Measurements from ENCODE around the gene PBXIP1.

PBXIP1 gene

DNA sequence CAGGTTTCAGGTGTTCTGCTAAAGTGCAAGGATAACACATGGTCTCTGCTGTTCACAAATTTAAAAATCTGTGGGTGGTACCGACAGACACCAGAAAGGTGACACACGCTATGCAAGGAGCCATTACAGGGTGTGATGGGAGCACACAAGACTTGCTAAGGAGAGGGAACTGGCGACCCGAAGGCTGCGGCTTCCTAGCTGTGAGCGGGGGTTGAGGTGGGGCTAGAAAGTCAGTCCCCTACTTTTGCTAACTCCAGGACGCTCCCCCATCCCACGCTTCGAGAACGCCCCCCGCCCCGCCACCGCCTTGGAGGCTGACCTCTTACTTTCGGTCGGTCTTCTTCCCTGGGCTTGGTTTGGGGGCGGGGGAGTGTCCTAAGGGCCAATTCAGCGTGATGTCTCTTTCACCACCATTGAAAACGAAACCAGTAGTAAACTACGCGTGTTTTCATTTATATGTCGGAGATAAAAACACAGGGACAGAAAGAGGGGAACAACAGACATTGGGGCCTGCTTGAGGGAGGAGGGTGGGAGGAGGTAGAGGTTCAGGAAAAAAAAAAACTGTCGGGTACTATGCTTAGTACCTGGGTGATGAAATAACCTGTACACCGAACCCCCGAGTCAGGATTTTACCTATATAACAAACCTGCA lies 19.6 kb upstream of the PBXIP1 start:
- in situ Hi-C loops (cut with HindIII; ENCODE audit: low pct_ligation_motif_present, low pct_unique_long_range_greater_than_20kb, low sequenced_read_pairs), result no loop called here
- DNase-seq, result peak; percentile 75

GRCh38 chr1:154974808-154975408 lies 19.0 kb upstream of the PBXIP1 start:
- DNase-seq, result peak; percentile 97
- in situ Hi-C loops (cut with HindIII; ENCODE audit: low pct_ligation_motif_present, low pct_unique_long_range_greater_than_20kb, low sequenced_read_pairs), result no loop called here

GRCh38 chr1:154974102-154974807 lies 18.4 kb upstream of the PBXIP1 start, which contains the start of gene CKS1B:
TSS of gene CKS1B (plus strand) at chr1:154974681. CDS start at chr1:154974746, 65 bp downstream.
- in situ Hi-C loops (cut with HindIII; ENCODE audit: low pct_ligation_motif_present, low pct_unique_long_range_greater_than_20kb, low sequenced_read_pairs), result no loop called here
- peak; percentile 100 for DNase-seq

DNA sequence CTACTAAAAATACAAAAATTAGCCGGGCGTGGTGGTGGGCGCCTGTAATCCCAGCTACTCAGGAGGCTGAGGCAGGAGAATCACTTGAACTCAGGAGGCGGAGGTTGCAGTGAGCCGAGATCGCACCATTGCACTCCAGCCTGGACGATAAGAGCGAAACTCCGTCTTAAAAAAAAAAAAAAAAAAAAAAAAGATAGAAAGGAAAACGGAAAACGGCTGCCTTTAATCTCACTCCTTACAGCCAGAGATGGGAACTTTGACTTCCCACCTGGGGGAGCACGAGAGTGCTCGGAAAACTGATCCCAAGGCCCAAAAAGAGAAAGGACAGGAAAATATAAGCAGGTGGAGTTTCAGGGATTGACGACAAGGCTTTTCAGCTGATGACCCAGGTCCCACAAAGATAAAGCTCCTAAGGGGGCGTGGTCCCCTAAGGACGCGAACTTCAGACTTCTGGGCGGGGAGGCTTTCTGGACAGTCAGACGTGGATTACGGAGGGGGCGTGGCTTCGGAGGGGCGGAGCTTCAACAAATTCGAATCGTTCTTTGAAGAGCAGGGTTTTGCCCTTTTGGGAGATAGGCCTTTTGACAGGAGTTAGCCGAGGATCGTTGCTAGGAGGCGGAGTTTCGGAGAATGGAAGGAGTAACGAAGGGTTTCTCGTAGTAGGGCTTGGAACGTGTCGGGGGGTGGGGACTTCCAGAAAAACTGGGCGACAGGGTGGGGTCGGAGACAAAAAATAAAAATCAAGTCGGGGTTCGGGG lies 17.6 kb upstream of the PBXIP1 start:
- in situ Hi-C loops (cut with HindIII; ENCODE audit: low pct_ligation_motif_present, low pct_unique_long_range_greater_than_20kb, low sequenced_read_pairs), result no loop called here
- DNase-seq, result peak; percentile 99

DNA sequence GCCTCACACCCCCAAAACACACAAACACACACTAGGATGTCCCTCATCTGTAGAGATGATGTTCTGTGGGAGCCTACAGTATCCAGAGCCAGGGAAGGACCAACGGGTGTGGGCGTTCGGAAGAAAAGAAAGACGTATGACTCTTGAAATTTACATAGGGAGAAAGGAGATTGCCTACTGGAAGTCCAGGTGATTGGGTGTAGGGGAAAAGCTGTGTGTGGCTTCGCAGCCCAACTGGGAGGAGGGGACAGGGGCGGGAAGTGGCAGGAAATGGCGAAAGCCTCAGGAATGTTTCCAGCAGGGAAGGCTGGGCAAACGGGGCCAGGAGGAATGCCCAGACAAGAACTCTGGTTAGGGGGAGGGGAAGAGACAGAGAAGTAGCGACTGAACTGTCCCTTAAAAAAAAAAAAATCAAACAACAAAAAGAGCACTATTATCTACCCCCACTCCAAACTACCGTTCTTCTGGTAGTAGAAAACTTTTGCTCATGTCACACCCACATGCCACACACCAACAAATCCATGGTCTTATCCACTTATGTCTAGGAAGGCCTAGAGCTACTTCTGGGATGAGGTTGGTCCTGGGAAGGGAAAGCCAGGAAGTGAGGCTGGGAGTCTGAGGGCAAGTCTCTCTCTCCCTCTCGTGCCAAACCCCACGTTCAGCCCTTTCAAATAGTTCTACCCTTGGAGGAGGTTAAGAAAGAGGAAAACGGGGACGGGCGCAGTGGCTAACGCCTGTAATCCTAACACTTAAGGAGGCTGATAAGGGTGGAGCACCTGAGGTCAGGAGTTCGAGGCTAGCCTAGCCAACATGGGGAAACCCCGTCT lies 16.8 kb upstream of the PBXIP1 start:
- in situ Hi-C loops (cut with HindIII; ENCODE audit: low pct_ligation_motif_present, low pct_unique_long_range_greater_than_20kb, low sequenced_read_pairs), result no loop called here
- DNase-seq, result peak; percentile 99

GRCh38 chr1:154972213-154972516 lies 16.3 kb upstream of the PBXIP1 start:
- in situ Hi-C loops (cut with HindIII; ENCODE audit: low pct_ligation_motif_present, low pct_unique_long_range_greater_than_20kb, low sequenced_read_pairs), result no loop called here
- no peak for DNase-seq

GRCh38 chr1:154971341-154971998 lies 15.6 kb upstream of the PBXIP1 start:
- DNase-seq, result no peak
- in situ Hi-C loops (cut with HindIII; ENCODE audit: low pct_ligation_motif_present, low pct_unique_long_range_greater_than_20kb, low sequenced_read_pairs), result no loop called here

- in situ Hi-C loops (cut with HindIII; ENCODE audit: low pct_ligation_motif_present, low pct_unique_long_range_greater_than_20kb, low sequenced_read_pairs), result no loop called here
- DNase-seq, result peak; percentile 97
Measured at GRCh38 chr1:154970631-154971340, 14.9 kb upstream of the PBXIP1 start, which contains the start of gene SHC1. TSS of gene SHC1 (minus strand) at chr1:154970747. CDS start at chr1:154970526, 221 bp downstream.

DNA sequence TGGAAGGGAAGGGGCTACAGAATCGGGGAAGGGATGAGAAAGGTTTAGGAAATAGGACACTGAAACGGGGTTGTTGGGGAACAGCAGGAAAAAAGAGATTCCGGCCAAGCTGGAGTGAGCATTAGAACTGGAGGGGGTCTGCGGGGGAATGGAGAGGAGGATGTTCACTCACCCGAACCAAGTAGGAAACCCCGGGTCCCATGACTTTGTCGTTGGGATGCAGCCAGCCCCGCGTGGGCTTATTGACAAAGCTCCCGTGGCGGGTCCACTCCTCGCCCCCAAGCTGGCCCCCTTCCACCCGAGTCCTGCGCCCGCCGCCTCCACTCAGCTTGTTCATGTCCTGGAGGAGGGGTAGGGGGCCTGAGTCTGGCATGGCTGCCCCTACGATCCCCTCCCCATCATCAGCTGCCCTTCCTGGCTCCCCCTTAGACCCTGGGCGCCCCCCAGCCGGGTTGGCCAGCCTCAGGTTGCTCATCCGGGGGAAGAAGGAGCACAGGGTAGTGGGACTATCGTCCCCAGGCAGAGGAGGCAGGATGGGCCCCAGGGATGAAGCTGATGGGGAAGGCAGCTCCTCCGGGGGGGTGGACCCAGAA lies 14.1 kb upstream of the PBXIP1 start:
- DNase-seq, result no peak
- in situ Hi-C loops (cut with HindIII; ENCODE audit: low pct_ligation_motif_present, low pct_unique_long_range_greater_than_20kb, low sequenced_read_pairs), result no loop called here

DNA sequence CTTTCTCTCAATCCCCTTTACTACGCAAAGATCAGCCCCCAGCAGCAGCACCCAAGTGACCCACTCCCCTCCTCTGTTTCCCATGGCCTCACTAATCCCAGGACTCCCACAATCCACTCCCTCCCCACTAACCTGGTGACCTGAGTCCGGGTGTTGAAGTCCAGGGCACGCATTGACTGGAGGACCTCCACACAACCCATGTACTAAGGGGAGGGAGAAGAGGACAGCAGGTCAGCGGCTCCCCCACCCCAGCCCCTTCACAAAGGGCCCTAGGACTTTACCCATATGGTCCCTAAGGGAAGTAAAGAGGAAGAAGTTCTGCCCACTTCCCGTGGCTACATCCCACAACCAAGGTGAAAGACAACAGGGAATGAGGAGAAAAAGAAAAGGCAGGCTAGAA lies 13.3 kb upstream of the PBXIP1 start:
- no peak for DNase-seq

DNA sequence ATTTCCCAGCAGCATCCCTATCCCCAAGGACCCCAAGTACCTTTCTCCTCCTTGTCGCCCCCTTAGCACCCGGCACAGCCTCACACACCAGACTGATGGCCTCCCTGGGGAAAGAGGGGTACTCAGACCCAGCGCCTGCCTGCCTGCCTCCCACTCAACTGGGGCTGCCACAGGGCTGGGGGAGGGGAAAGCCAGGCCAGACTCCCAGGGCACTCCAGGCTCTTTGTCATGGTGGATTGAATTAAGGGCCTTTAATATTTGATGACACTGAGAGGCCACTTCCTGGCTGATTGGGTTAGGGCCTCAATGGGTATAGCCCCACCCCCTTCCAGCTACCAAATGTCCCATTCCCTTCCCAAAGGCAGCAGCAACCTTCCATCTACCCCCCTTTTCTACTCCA lies 12.8 kb upstream of the PBXIP1 start:
- no peak for DNase-seq
- in situ Hi-C loops (cut with HindIII; ENCODE audit: low pct_ligation_motif_present, low pct_unique_long_range_greater_than_20kb, low sequenced_read_pairs), result no loop called here

More for the DNA sequence above, 13.3 kb upstream of the PBXIP1 start:
- in situ Hi-C loops (cut with HindIII; ENCODE audit: low pct_ligation_motif_present, low pct_unique_long_range_greater_than_20kb, low sequenced_read_pairs), result no loop called here

- in situ Hi-C loops (cut with HindIII; ENCODE audit: low pct_ligation_motif_present, low pct_unique_long_range_greater_than_20kb, low sequenced_read_pairs), result no loop called here
Measured at GRCh38 chr1:154967331-154967950, 11.5 kb upstream of the PBXIP1 start.

GRCh38 chr1:154966111-154966510 lies 10.2 kb upstream of the PBXIP1 start:
- in situ Hi-C loops (cut with HindIII; ENCODE audit: low pct_ligation_motif_present, low pct_unique_long_range_greater_than_20kb, low sequenced_read_pairs), result no loop called here
- DNase-seq, result no peak

More at GRCh38 chr1:154967331-154967950, 11.5 kb upstream of the PBXIP1 start:
- no peak for DNase-seq

DNA sequence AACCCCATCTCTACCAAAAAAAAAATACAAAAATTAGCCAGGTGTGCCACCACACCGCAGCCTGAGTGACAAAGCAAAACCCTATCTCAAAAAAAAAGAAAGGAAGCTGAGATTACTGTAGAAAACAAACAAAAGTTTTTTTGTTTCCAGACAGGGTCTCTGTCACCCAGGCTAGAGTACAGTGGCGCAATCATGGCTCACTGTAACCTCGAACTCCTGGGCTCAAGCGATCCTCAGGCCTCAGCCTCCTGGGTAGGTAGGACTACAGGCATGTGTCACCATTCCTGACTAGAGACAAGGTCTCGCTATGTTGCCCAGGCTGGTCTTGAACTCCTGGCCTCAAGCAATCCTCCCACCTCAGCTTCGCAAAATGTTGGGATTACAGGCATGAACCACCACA lies 8.5 kb upstream of the PBXIP1 start:
- in situ Hi-C loops (cut with HindIII; ENCODE audit: low pct_ligation_motif_present, low pct_unique_long_range_greater_than_20kb, low sequenced_read_pairs), result no loop called here
- no peak for DNase-seq

GRCh38 chr1:154963643-154964042 lies 7.7 kb upstream of the PBXIP1 start:
- in situ Hi-C loops (cut with HindIII; ENCODE audit: low pct_ligation_motif_present, low pct_unique_long_range_greater_than_20kb, low sequenced_read_pairs), result no loop called here
- no peak for DNase-seq

DNA sequence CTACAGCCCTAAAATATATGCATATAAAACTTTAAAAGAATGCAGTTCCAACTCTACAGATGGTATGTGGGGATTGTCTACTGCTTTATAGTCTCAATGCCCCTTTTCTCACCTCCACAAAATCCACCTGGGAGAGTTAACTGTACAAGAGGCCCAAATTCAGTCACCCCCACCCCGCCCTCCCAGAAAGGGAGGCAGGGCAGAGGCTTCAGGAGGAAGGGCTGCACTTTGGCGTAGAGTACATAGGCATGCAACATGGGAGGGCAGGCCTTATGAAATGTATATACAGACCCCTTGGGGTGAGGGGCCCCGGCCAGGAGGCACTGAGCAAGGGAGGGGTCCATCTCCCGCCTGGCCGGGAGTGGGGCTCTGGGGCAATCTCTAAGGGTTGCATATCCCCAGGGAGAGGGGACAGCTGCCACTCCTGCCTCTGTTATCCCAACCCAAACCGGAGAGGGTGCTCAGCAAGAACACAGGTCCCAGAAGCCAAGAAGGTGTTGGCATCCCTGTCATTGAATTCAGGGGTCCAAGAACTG lies 7.0 kb upstream of the PBXIP1 start:
- in situ Hi-C loops (cut with HindIII; ENCODE audit: low pct_ligation_motif_present, low pct_unique_long_range_greater_than_20kb, low sequenced_read_pairs), result no loop called here
- DNase-seq, result no peak

Measured in ACHN (cell line).